NCI-H345 (cell line): ENCODE measurements around the gene SLC38A2.
"Not testable (repeated sequence)": the region's sequence is repeated elsewhere in the genome, so short reads cannot be mapped to it uniquely, and the experiment has no call there.

ENCODE experiments used
- DNase-seq: peaks from one replicate; lab custom pipeline; 2025; lab: John Stamatoyannopoulos, UW

Gene SLC38A2

GRCh38 chr12:46372544-46373300, at the start of gene SLC38A2:
TSS of gene SLC38A2 (minus strand) at chr12:46372773. CDS start at chr12:46371293, 1,480 bp downstream.
- DNase-seq: peak; percentile 69

DNA sequence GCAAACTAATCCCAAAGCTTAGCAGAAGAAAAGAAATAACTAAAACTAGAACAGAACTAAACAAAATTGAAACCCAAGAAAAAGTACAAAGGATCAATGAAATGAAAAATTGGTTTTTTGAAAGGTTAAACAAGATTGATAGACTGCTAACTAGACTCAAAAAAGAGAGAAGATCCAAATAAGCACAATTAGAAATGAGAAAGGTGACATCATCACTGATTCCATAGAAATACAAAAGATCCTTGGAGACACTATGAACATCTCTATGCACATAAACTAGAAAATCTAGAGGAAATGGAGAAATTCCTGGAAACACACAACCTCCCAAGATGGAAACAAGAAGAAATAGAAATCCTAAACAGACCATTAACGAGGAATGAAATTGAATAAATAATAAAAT, 47.1 kb upstream of the SLC38A2 start:
- DNase-seq: no peak

DNA sequence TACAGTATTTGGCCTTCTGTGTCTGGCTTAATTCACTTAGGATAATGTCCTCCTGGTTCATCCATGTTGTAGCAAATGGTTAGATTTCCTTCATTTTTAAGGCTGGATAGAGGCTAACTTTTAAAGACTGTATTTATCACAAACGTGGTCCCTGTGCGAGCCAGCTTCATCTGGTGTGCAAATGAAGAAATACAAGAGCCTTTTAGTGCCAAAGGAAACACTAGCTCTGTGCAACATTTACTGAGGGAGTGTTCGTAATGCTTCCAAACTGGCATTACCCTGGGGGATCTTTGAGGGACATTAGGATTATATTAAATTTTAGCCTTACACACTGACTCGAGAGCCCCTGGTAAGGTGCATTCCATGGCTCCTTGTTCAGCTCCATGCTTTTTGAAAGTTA, 43.0 kb upstream of the SLC38A2 start:
- no peak for DNase-seq

- no peak for DNase-seq
Observed at GRCh38 chr12:46414591-46415268, 42.2 kb upstream of the SLC38A2 start.

- no peak for DNase-seq
Observed at GRCh38 chr12:46413368-46413767, 40.8 kb upstream of the SLC38A2 start.

- DNase-seq: no peak
Observed at GRCh38 chr12:46412857-46413256, 40.3 kb upstream of the SLC38A2 start.

GRCh38 chr12:46410495-46410894, 37.9 kb upstream of the SLC38A2 start:
- DNase-seq: no peak

GRCh38 chr12:46409974-46410373, 37.4 kb upstream of the SLC38A2 start:
- no peak for DNase-seq

GRCh38 chr12:46409342-46409741, 36.8 kb upstream of the SLC38A2 start:
- no peak for DNase-seq

- no peak for DNase-seq
Observed at GRCh38 chr12:46408441-46408840, 35.9 kb upstream of the SLC38A2 start.

DNA sequence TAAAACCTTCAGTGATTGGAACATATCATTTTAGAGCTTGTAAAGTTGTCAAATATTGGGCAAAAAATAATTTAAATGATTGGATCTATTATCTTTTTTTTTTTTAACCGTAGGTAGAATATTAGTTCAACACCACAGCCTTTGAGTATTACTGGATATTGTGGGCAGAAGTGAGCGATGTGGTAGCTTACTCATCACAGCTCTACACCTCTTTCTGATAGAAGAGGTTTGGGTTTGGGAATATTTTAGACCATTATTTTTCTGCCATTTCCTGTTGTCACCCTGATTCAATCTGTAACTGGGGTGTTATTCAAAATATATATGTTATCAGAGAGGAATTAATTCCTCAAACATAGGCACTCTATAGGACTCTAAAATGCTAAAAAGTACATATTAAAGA, 34.8 kb upstream of the SLC38A2 start:
- no peak for DNase-seq

DNA sequence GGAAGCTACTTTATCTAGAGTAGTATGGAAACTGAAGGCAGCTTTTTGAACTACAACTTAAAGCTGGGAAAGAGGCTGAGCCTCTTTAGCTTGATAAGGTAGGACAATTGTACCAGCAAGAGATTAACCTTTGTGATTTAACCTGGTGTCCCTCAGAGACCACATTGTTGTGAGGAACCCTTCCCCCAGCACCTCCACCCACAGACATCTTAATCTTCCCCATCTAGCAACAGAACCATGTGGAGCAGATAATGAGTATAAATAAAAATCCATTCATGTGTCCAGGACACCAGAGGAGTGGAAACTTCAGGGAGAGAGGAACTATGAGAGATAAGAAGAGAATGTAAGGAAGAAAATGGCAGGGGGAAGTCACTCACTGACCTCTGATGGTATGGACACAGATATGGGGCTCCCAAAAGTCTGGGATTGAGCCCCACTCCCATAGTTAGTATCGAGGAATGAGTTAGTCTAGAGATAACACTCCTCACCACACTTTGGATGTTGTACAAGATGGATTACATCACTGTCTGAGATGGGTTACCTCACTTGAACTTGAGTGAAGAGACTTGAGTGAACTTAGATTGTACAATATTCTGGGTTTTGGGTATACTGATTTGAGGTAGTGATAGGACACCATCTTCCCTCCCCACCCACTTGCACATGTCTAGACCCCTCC, 33.9 kb upstream of the SLC38A2 start:
- DNase-seq: no peak

DNA sequence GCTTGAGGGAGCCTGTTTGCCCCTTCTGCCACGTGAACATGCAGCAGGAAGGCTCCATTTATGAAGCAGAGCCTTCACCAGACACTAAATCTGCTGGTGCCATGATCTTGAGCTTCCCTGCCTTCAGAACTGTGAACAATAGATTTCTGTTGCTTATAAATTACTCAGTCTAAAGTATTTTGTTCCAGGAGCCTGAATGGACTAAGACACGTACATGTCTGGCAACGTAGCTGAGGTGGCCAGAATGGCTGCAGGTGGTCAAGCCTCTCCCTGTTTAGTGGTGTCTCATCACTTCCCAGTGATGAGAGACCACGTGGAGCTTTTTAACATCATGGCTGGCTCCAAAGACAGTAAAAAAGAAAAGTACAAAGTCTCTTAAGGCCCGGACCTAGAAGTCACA, 32.2 kb upstream of the SLC38A2 start:
- DNase-seq: no peak

GRCh38 chr12:46404225-46404631, 31.7 kb upstream of the SLC38A2 start:
- no peak for DNase-seq

- no peak for DNase-seq
Observed at GRCh38 chr12:46403719-46404070, 31.1 kb upstream of the SLC38A2 start.

DNA sequence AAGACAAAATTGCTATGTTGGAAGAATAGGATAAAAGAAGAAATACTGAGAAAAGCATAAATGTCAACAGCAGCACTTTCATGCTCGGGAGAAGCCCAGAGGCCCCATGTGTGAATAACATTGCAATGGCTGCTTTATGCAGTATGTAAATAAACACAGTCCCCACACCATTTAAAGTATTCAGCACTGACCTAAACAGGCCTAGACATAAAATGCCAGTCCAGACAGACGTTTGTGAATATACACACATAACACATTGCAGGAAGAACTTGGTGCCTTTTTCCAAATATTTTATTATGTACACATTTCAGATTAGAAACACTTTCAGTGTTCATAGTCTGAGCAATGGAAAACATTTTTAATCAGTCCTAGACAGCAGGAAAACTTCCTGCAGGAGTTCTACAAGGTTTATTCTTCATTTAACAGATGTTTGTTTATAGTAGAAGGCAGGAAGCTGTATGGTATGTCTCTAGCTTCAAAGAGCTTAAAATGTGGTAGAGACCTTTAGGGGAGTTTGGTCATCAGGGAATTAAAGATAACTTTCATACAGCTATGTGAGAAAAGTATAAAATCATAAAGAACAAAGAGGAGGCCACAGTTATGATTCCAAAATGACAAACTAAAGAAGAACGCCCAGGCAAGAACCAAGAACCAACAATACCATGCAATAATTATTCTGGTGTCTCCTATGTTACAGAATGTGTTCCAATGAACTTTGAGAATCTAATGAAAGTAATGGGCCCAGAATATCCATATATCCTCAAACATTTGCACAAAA, 30.6 kb upstream of the SLC38A2 start:
- no peak for DNase-seq

DNA sequence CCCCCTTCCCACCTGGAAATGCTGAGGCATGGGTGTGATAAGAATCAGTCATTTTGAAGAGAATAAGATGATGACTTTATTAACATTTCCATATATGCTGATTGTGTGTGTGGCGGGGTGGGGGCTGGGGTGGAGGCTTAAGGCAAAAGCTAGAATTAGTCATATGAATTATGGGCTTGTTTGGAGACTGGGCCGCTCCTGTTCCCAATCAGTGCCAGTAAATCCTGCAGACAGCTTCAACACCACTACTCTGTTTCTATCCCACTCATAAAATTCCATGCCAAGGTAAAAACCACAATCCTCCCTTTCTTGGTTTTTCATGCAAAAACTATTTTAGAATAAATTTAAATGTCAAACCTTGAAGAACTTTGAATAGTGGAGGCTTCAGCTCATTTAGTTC, 29.9 kb upstream of the SLC38A2 start:
- no peak for DNase-seq

DNA sequence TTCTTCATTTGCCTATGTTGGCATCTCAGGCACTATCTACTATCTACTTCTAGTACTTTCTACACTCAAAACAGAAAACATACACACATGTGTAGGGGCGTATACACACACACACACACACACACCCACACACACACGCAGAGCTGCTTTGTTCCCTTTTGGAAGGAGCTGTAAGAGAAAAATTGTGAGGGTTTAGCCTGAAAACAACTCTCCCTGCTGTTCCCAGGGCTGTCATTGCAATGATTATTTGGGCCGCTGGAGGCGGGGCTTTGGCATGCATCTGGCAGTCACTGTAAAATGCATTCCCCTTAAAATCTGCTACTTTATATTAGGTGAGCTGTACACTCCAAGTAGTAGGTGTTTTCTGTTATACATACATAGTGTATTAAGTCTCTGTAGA, 29.1 kb upstream of the SLC38A2 start:
- DNase-seq: no peak

- no peak for DNase-seq
Observed at GRCh38 chr12:46400406-46400805, 27.8 kb upstream of the SLC38A2 start.

- not testable (repeated sequence) for DNase-seq
Observed at GRCh38 chr12:46399461-46400248, 27.1 kb upstream of the SLC38A2 start.

DNA sequence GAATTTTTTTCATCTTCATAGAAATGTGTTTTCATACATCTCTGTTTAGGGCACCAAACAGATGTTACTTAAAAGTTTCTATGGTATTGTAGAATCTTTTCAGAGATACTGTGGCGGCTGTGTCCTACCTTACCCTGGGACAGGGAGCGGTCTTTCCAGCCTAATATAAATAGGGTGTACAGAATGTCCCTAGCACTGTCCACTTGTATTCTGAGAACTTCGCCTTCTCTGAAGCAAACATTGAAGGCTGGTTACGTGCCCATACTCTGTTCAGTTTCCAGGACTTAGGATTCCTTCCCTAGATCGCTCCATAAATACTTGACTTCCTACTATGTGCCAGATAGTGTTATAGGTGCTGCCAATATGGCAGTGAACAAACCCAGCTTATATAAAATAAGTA, 24.3 kb upstream of the SLC38A2 start:
- DNase-seq: no peak

GRCh38 chr12:46395388-46395787, 22.8 kb upstream of the SLC38A2 start:
- DNase-seq: no peak
